IPS-18c (cell line): ENCODE measurements around the gene HSD11B2.

Experiments used
- H3K4me3 ChIP-seq: 2 replicates; pipeline ENCODE4 v1.7.0; 2013; ENCODE audit warnings: low read depth, mild to moderate bottlenecking, low read length, moderate library complexity; ENCODE audit not compliant: insufficient read depth
- H3K9me3 ChIP-seq: one replicate; pipeline ENCODE4 v1.6.1; 2013; ENCODE audit warnings: mild to moderate bottlenecking, low read length, moderate library complexity; ENCODE audit not compliant: control insufficient read depth, insufficient read depth

HSD11B2 gene

DNA sequence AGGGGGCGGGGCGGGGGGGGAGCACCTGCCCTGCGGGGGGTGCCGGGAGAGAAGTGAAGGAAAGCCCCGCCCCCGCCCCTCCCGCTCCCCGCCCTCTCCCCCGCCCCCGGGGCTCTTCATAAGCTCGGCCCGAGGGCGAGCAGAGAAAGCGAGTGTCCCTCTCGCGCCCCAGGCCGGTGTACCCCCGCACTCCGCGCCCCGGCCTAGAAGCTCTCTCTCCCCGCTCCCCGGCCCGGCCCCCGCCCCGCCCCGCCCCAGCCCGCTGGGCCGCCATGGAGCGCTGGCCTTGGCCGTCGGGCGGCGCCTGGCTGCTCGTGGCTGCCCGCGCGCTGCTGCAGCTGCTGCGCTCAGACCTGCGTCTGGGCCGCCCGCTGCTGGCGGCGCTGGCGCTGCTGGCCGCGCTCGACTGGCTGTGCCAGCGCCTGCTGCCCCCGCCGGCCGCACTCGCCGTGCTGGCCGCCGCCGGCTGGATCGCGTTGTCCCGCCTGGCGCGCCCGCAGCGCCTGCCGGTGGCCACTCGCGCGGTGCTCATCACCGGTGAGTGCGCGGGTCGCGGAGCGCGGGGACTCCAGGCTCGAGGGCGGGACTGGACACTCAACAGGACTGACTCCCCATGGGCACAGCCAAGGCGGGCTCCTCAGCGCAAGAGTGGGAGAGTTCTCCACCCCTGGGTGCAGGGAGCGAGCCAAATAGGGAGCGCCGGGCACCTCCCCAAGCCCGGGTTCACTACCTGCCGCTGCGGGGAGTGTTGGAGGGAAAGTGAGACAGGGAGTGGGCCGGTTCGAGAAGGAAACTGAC is at the start of gene HSD11B2:
TSS of gene HSD11B2 (plus strand) at position 145 of the 798 bp plus-strand sequence. CDS start at position 273, 128 bp downstream.
- H3K9me3 ChIP-seq = no peaks in the 10 kb centered on the region
- peak within 1 kb of the TSS; percentile 71 for H3K4me3 ChIP-seq

DNA sequence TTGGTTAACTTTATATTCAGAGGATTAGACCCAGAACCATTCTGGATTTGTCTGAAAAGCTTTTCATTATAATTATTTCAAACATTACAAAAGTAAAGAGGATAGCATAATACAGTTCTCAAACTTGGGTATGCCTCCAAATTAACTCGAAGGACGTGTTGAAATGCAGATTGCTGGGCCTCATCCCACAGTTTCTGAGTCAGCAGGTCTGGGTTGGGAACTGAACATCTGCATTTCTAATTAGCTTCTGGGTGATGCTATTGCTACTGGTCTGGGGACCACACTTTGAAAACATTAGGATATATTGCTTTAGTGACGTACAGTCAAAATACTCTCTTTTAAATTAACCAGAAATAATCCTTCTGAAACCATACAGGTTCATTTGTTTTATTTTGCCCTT is 47.6 kb upstream of the HSD11B2 start:
- no peaks in the 10 kb centered on the region for H3K9me3 ChIP-seq
- H3K4me3 ChIP-seq = no peak overlapping the region

DNA sequence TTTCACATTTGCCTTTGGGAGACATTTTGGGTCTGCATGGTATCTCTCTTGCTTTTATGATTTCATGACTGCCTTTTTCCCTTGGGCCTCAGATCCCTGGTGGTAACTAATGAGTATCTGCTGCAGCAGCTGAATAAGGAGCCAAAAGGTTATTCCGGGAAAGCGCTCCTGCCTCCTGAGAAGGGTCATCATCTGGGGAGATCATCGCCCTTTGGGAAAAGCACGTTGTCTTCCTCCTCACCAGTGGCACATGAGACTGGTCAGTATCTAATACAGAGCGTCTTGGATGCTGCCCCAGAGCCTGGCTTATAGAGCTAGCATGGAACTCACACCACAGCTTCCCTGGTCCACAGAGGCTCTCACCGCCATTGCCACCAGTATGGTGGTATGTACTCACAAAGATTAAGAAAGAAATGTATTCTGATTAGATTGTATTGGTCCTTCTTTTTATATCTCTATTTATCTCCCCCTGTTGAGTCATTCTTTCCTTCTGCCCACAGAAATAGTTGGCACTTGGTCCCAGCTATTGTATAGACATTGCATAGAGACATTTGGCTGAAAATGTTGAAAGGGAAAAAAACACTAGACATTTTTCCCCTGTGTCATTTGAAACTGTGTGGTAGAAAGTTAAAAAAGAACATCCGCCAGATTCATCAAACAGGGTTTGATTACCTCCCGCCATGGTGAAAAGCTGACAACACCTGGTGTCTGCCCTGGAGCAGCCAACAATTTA is 46.0 kb upstream of the HSD11B2 start:
- H3K4me3 ChIP-seq = no peak overlapping the region
- no peaks in the 10 kb centered on the region for H3K9me3 ChIP-seq

DNA sequence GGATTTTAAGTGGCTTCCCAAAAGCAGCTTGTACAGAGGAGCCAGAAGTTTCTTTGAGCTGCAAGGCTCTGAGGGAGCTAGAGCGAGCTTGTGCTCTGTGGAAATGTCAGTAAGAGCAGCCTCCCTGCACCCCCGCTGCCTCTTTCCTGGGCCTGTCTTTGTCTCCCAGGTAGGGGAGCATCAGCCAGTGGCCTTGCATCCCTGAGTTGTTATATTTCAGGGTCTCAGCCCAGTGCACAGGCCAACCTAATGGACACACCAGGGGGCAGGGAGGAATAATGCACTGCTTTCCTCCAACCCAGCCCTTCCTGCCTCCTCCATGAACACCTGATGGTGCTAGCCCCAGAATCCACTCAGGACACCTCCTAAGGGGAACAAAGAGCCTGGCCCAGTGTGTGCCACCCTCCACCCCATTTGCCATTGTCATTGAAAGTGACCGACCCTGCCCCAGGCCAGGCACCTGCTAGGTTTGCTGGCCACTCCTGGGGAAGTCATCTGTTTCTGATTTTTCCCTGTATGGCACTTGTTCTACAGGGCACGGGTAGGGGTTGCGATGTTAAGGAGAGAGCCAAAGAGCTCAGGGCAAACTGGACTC is 44.0 kb upstream of the HSD11B2 start:
- Histone ChIP-seq H3K9me3 (no peaks in the 10 kb centered on the region), H3K4me3 (no peak overlapping the region)

DNA sequence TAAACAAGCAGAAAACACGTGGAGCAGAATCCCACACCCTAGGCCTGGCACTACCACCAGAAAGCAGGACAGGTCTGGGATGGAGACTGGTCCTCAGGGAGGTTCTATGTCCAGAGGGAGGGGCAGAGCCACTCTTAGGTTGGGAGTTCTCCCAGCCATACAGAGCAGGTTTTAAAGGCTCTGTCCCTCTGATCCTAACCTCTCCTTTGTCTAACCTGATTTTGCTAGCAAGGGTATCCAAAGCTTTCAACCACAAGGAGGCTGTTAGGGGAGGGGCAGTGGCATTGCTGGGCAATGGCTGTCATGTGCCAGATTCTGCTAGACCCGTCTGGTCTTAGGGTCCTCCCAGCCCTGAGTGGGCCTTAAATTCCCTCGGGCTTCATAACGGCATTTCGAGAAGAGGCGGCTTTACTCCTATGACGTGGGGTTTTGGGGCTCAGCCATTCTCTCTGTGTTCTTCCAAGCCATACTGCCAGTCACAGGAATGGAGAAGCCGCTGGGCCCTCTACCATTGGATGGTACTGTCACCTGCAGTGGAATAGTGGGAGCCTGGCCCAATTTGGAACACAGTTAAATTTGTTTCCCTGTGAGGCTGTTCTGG is 43.3 kb upstream of the HSD11B2 start:
- peaks cover under 1% of the 10 kb centered on the region for H3K9me3 ChIP-seq
- H3K4me3 ChIP-seq = no peak overlapping the region

DNA sequence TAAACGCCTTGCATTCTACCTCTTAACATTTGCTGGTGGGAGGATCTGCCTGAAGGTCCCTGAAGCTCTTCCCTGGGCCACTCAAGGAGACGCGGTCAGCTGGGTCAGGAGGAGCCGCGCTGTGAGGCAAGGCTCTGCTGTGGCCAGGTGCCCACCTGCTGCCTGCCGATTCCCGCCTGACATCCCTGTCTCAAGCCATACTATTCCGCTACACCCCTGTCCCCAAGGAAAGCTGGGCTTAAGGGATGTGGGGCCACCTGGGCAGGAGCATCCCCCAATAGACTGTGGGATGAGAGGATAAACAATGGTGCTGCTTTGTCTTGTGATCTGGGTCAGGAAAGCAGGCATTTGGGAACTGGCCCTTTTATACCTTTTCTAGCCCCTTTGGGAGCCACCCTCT is 42.7 kb upstream of the HSD11B2 start:
- no peak overlapping the region for H3K4me3 ChIP-seq

DNA sequence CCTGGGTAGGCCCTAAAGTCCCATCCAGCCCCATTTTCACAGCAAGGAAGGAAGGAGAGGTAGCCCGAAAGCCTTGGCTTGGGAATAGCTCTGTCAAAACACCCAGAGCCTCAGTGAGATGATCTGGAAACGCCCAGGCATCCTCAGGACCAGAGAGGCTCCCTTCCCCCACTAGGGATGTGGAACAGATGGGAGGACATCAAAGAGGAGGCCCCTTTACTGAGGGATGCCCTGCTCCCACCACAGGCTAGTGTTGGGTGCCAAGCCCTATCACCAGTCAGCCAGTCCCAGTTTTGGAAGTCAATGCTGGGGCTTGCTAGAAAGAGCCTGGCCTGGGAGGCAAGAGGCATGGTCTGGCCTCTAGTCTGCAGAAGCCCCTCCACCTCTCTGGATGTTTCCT is 42.3 kb upstream of the HSD11B2 start:
- no peak overlapping the region for H3K4me3 ChIP-seq
- H3K9me3 ChIP-seq = peaks cover 2% of the 10 kb centered on the region

More for the DNA sequence above, 42.7 kb upstream of the HSD11B2 start:
- peaks cover 2% of the 10 kb centered on the region for H3K9me3 ChIP-seq

DNA sequence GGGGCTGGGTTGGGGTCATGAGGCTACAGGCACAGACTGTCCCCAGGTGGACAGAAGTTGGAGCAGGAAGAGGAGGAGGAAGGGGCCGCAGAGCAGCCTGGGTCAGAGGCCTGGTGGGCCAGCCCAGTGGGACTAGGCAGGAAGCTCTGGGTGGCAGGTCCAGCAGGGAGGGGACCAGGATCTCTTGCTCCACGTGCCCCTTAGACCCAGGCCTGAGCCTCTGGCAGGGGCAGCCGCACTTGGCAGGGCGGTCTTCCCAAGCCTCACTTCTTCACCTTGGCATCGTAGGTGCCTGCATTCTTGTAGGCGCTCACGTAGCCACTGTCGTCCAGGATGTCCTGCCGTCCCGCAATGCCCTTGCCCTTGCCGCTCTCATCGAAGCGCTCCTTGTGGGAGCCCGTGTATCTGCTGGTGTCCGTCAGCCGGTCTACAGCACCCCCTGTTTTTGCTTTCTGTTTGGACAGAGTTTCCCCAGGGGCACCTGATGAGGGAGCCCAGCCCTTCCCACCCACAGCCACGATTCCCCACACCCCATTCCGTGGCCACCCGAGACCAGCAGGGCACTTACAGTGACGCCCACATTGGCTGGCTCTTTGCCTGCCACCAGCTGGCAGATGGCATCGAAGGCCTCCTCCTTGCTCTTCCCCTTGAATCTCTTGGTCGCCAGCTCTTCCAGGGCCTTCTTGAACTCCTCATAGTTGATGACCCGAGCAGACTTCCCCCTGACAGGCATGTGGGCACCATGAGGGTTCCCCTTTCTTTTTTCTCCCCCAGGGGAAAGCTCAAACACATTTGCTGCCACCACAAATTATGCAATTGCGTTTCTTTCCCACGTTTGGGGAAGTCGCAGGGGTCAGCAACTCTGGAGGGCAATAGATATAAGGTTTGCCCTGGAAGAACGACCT is 40.8 kb upstream of the HSD11B2 start:
- Histone ChIP-seq H3K9me3 (peaks cover 2% of the 10 kb centered on the region), H3K4me3 (no peak overlapping the region)

DNA sequence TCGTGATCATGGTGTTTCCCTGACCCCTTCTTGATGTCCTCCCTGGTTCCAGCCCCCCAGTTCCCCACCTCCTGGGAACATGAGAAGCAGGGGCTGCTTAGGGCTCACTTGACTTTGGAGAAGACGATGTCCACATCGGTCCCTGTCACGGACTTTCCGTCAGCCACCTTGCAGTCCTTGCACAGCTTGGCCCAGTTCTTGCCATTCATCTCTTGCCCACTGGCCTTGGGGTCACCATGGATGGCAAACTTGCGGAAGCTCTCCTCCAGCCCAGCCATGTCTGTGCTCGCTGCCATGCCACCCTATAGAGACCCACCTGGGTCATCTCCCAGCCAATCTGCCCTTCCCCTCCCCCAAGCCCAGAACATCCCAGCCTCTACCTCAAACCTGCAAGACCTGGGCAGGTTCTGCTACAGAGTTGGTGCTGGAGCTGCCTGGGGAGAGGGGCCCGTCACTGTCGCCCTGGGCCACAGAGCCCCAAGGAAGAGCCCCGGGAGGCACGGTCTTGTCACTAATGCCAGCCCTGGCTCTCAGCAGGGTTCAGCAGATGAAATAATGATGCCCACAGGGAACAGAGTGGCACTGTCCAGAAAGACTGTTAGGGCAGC is 40.0 kb upstream of the HSD11B2 start:
- peaks cover 2% of the 10 kb centered on the region for H3K9me3 ChIP-seq
- no peak overlapping the region for H3K4me3 ChIP-seq

DNA sequence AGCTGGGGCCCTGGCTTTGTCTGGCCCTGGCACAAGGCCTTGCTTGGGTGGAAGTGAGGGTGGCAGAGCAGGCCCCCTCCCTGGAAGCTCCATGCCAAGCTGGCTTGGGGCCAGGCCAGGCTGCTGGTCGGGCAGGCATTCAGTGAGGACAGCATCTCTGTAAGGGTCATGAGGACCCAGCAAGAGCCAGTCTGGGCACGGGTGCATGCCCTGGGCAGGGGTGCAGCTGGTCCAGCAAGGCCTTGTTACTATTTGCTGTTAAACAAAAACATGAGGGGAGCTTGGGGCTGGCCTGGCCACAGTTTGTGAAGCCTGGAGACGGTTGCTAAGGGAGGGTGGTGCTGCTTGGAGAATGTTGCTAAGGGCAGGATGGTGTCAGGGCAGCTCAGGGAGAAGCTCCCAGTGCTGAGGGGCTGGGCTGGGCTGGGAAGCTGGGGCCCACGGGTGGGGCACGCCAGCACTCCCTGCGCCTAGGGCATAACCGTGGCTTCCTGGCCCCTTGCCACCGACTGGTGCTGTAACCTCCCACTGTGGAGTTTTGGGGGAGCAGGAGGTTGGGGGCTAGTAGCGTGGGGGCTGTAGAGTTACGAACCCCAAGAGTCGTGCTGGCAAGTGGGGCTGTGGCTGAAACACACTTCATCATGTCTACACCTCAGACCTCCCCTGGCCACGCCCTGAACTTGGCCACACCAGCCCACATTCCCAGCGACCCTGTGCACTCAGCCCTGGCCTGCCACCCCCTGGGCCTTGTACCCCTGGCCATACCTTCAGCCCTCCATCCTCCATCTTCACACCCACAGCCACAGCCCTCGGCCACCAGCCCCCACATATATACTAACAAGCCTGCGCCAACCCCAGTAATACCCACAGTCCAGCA is 39.3 kb upstream of the HSD11B2 start:
- Histone ChIP-seq H3K9me3 (peaks cover 2% of the 10 kb centered on the region), H3K4me3 (no peak overlapping the region)

DNA sequence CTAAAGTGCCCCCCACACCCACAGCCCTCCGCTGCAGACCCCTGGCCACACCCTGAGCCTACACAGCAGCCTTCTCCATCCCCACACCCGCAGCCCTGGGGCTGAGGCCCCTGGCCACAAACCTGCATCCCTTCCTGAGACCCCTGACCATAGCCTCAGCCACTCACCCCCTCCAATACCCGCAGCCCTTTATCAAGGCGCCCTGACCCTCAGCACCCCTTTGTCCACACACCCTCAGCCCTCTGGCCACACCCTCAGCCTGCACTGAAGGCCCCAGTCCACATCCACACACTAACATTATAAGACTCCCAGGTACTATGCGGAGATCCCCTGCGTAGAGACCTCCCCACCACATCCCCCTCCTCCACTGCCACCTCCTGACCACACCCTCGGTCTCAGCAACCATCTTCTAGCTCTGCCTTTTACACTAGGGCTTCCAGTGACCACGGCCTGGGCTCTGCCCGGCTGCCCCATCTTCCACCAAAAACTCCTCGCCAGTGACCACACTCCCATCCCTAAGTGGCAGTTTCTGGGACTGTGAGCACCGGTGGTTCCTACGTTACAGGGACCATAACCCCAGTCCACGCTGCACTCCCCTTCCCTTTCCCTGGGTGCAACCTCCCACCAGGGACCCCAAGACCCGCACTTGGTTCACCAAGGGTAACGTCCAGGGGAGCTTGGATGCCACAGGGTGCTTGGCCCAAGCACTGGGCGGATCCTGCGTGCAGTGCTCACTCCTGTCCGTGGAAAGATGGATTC is 38.4 kb upstream of the HSD11B2 start:
- Histone ChIP-seq H3K4me3 (peak overlapping the region; percentile 38; the same call in 1 of the 2 replicates), H3K9me3 (peaks cover 2% of the 10 kb centered on the region)

DNA sequence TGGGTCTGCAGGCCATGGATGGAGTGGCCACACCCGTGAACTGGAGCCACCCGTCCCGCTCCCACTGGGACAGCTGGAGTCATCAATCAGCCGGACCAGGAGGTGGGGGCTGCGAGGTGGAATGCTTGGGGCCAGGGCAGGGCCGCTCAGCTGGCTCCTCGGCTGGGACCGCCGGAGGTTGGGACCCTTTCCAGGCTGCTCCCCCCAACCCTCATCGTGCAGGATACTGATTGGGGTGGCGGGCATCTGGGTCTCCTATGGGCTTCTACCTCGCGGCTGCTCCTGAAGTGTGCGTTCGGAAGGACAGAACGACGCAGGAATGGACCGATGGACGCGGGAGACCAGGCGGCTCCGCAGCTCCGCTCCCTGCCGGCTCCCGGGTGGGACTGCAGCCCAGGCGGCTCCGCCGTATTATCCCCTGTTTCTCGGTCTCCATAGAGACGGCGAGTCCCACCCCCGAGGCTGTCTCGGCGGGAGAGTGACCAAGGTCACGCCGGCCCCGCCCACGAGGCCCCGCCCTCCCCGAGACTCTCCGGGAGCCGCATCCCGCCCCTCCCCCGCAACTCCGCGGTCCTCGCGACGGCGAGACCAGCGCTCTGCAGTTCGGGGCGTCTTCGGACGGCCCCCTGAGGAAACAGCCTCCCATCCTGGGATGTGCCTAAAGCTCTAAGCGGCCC is 37.7 kb upstream of the HSD11B2 start, which contains the start of gene TPPP3:
TSS of gene TPPP3 (minus strand) at position 388 of the 677 bp plus-strand sequence. CDS start 2,387 bp downstream, outside the sequence.
- Histone ChIP-seq H3K9me3 (peaks cover 2% of the 10 kb centered on the region), H3K4me3 (peak within 1 kb of the TSS; percentile 38)

DNA sequence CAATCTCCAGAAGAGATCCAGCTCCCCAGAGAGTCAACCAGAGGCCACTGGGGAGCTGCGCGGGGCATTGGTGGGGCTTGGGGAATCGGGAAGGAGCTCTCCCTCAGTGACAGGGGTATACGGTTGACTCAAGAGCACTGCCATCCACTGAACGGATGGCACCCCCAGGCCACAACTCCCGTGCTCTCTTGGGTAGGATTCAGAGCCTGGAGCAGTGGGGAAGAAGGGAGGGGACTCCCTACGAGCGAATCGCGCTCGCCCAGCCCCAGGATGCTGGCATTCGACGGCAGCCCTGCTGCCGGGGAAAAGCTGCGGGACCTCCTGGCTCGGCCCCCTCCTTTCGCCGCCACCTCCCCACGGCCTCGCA is 37.1 kb upstream of the HSD11B2 start:
- Histone ChIP-seq H3K4me3 (peak overlapping the region; percentile 34), H3K9me3 (peaks cover 2% of the 10 kb centered on the region)
